ENCODE data around the gene ZDHHC8. TPM values are rescaled to one million over a fixed set of nuclear protein-coding genes. Genes with fewer than 3 reads are reported as not detected.

Gene ZDHHC8
- total RNA-seq, 1 donor from 2014 or later, result 88.0 TPM

DNA sequence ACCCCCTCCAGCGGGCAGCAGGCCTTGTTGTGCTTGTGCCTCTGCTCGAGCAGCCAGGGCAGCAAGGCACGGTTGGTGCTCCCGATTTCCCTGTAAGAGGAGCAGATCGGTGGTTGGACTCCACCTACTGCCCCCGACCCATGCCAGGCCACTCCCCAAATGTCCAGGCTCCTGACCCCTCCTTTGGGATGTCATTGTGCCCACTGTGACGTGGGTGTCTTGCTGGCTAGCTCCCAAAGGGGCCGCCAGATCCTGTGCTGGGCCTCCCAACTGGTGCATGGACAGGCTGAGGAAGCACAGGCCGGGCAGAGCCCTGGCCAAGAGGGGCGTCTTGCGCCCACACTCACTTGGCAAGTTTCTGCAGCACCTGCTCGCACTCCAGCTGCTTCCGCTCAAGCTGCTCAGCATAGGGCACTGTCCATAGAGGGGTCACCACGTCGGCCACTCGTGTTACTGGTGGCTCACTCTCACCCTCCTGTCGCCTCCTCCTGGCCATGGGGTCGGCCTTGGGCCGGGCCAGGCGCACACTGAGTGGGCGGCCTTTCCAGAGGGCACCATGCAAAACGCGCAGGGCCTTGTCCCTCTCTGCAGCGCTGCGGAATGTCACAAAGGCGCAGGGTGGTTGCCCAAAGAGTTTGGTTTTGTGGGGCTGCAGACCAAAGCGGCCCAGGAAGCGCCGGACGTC, 15.8 kb upstream of the ZDHHC8 start, which contains the start of gene RANBP1:
Gene RANBP1 (plus strand): TSS at position 414 of the 685 bp plus-strand sequence. CDS start 81 bp downstream, at position 495.
- DNase-seq, result peak; percentile 64
- Histone ChIP-seq H3K27ac (peak within 1 kb of the TSS; percentile 91), H3K27me3 (no peaks in the 10 kb centered on the region), H3K4me1 (peaks cover 25% of the 10 kb centered on the region), H3K9me3 (no peaks in the 10 kb centered on the region), H3K4me3 (peak within 1 kb of the TSS; percentile 91), H3K36me3 (peaks cover 60% of the 10 kb centered on the region)
- intact Hi-C loops (cut with DNase I), result no loop called here
- no peak for ATAC-seq
- TF ChIP-seq, protein P1, sequence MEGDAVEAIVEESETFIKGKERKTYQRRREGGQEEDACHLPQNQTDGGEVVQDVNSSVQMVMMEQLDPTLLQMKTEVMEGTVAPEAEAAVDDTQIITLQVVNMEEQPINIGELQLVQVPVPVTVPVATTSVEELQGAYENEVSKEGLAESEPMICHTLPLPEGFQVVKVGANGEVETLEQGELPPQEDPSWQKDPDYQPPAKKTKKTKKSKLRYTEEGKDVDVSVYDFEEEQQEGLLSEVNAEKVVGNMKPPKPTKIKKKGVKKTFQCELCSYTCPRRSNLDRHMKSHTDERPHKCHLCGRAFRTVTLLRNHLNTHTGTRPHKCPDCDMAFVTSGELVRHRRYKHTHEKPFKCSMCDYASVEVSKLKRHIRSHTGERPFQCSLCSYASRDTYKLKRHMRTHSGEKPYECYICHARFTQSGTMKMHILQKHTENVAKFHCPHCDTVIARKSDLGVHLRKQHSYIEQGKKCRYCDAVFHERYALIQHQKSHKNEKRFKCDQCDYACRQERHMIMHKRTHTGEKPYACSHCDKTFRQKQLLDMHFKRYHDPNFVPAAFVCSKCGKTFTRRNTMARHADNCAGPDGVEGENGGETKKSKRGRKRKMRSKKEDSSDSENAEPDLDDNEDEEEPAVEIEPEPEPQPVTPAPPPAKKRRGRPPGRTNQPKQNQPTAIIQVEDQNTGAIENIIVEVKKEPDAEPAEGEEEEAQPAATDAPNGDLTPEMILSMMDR (IDR thresholded peaks at IDR 0.05), result no peak

- H3K27ac ChIP-seq, result peak overlapping the region; percentile 91
- DNase-seq (no peak), ATAC-seq (peak; percentile 0)
- no peaks in the 10 kb centered on the region for H3K9me3 ChIP-seq
- TF ChIP-seq, protein P1 (IDR thresholded peaks at IDR 0.05), result no peak
- H3K4me3 ChIP-seq, result peak overlapping the region; percentile 91
- intact Hi-C loops (cut with DNase I), result no loop called here
- H3K27me3 ChIP-seq, result no peaks in the 10 kb centered on the region
- peaks cover 62% of the 10 kb centered on the region for H3K36me3 ChIP-seq
- H3K4me1 ChIP-seq, result peaks cover 25% of the 10 kb centered on the region
Measured at GRCh38 chr22:20116376-20116950, 15.1 kb upstream of the ZDHHC8 start.

DNA sequence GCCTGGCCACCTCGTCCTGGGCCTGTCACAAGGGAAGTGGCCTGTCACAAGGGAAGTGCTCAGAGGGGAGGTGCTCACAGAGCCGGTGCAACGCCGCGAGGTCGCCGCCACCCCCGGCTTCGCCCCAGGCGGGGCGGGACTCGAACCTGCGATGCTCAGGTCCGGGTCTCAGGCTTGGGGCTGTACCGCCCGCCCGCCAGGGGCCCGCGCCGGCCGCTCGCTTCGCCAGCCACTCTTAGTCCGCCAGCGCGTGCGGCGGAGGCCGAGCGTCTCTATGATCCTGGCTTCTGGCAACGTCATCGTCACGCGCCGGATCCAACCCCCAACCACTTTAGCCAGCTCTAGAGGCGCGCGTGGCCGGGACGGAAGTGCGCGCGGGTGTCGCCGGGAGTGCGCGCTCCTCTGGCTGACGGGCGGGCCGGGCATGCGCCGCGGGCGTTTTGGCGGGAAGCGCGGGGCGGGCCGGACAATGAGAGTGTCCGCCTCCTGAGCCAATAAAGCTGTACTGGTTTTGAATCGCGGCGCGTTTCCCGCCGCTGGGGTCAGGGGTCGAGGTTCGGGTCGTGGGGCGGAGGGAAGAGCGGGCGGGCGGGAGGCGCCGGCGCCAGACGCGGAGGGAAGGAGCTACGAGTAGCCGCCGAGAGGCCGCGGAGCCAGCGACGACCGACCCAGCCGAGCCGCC, 14.5 kb upstream of the ZDHHC8 start, which contains the start of gene TRMT2A:
Gene TRMT2A (minus strand): TSS at position 276 of the 682 bp plus-strand sequence. CDS start 320 bp downstream, outside the sequence.
- intact Hi-C loops (cut with DNase I), result no loop called here

DNA sequence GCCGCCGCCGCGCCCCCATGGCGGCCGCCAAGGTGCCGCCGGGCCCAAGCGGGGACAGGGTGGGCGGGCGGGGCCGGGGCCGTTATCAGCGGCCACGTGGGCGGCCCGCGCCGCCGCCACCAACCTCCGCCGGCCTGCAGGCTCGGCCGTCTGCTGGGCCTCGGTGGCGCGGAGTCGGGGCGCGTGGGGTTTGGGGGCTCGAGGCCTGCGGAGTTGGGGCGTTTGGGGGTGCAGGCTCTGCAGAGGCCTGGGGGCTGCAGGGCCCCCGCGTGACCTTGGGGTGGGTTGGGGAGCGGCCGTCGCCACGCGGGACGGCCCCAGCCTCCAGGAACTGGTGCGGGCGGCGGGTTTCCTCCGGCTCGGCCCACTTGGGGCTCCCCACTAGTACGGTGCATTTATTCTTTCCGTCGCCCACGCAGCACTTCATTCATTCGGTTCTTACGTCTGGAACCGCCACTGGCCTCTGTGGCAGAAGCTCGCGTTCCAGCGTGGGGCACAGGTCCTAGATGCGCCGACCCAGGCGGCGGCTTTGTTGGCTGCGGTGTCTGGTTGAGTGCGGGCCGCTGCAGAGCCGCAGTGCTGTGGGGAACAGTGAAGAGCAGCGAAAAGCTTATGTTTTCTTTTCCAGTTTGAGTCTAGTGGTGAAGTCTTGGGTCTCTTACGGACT, 13.8 kb upstream of the ZDHHC8 start:
- DNase-seq (peak; percentile 76), ATAC-seq (no peak)
- intact Hi-C loops (cut with DNase I), result no loop called here
- peaks cover 61% of the 10 kb centered on the region for H3K36me3 ChIP-seq
- H3K27ac ChIP-seq, result peak overlapping the region; percentile 60
- peaks cover 25% of the 10 kb centered on the region for H3K4me1 ChIP-seq
- TF ChIP-seq, protein P1 (IDR thresholded peaks at IDR 0.05), result no peak
- H3K9me3 ChIP-seq, result no peaks in the 10 kb centered on the region
- no peaks in the 10 kb centered on the region for H3K27me3 ChIP-seq
- H3K4me3 ChIP-seq, result peak overlapping the region; percentile 91

More for the DNA sequence above, 14.5 kb upstream of the ZDHHC8 start, which contains the start of gene TRMT2A:
- Histone ChIP-seq H3K4me1 (peaks cover 25% of the 10 kb centered on the region), H3K9me3 (no peaks in the 10 kb centered on the region), H3K27ac (peak within 1 kb of the TSS; percentile 91), H3K27me3 (no peaks in the 10 kb centered on the region), H3K36me3 (peaks cover 64% of the 10 kb centered on the region), H3K4me3 (peak within 1 kb of the TSS; percentile 91)
- TF ChIP-seq, protein P1 (IDR thresholded peaks at IDR 0.05), result peak; percentile 31
- DNase-seq (peak; percentile 99), ATAC-seq (peak; percentile 93)

- ATAC-seq, result no peak
- TF ChIP-seq, protein P1 (IDR thresholded peaks at IDR 0.05), result no peak
- intact Hi-C loops (cut with DNase I), result no loop called here
- peak overlapping the region; percentile 91 for H3K4me3 ChIP-seq
- no peaks in the 10 kb centered on the region for H3K9me3 ChIP-seq
- H3K36me3 ChIP-seq, result peaks cover 57% of the 10 kb centered on the region
- peak; percentile 20 for DNase-seq
- H3K27me3 ChIP-seq, result no peaks in the 10 kb centered on the region
- peaks cover 25% of the 10 kb centered on the region for H3K4me1 ChIP-seq
- H3K27ac ChIP-seq, result peak overlapping the region; percentile 60
Measured at GRCh38 chr22:20118300-20119020, 13.1 kb upstream of the ZDHHC8 start.

All from upper lobe of right lung (tissue), 1 donor.